ENCODE measurements around the gene ADAM33.

Gene ADAM33

GRCh38 chr20:3673221-3674070, 8.4 kb downstream of the ADAM33 start:
- peaks cover 36% of the 10 kb centered on the region for H3K27me3 ChIP-seq (ENCODE audit: control insufficient read depth, insufficient read depth, low read length)
- no peak overlapping the region for H3K27ac ChIP-seq (ENCODE audit: low read depth, low read length)
- H3K9ac ChIP-seq (ENCODE audit: low read depth, low read length), result no peak overlapping the region
- no peaks in the 10 kb centered on the region for H3K9me3 ChIP-seq (ENCODE audit: control insufficient read depth, insufficient read depth, low read length)
- H3K4me1 ChIP-seq (ENCODE audit: control insufficient read depth, insufficient read depth, low read length), result no peaks in the 10 kb centered on the region
- no peaks in the 10 kb centered on the region for H3K36me3 ChIP-seq (ENCODE audit: control insufficient read depth, insufficient read depth, low read length)
- H3K4me3 ChIP-seq (ENCODE audit: low read depth, low read length), result no peak overlapping the region

- no peak overlapping the region for H3K27ac ChIP-seq (ENCODE audit: low read depth, low read length)
- no peaks in the 10 kb centered on the region for H3K4me1 ChIP-seq (ENCODE audit: control insufficient read depth, insufficient read depth, low read length)
- H3K9me3 ChIP-seq (ENCODE audit: control insufficient read depth, insufficient read depth, low read length), result no peaks in the 10 kb centered on the region
- peaks cover 37% of the 10 kb centered on the region for H3K27me3 ChIP-seq (ENCODE audit: control insufficient read depth, insufficient read depth, low read length)
- no peak overlapping the region for H3K9ac ChIP-seq (ENCODE audit: low read depth, low read length)
- H3K36me3 ChIP-seq (ENCODE audit: control insufficient read depth, insufficient read depth, low read length), result no peaks in the 10 kb centered on the region
- peak overlapping the region; percentile 35; the same call in 1 of the 2 replicates for H3K4me3 ChIP-seq (ENCODE audit: low read depth, low read length)
These were observed 9.2 kb downstream of the ADAM33 start for GRCh38 chr20:3672547-3673171.

GRCh38 chr20:3671986-3672546, 9.7 kb downstream of the ADAM33 start:
- Histone ChIP-seq H3K27me3 (ENCODE audit: control insufficient read depth, insufficient read depth, low read length) (peaks cover 37% of the 10 kb centered on the region), H3K27ac (ENCODE audit: low read depth, low read length) (no peak overlapping the region), H3K4me1 (ENCODE audit: control insufficient read depth, insufficient read depth, low read length) (peaks cover 2% of the 10 kb centered on the region; the same call in 1 of the 2 replicates), H3K9me3 (ENCODE audit: control insufficient read depth, insufficient read depth, low read length) (no peaks in the 10 kb centered on the region), H3K9ac (ENCODE audit: low read depth, low read length) (no peak overlapping the region), H3K36me3 (ENCODE audit: control insufficient read depth, insufficient read depth, low read length) (no peaks in the 10 kb centered on the region), H3K4me3 (ENCODE audit: low read depth, low read length) (peak overlapping the region; percentile 35; the same call in 1 of the 2 replicates)

GRCh38 chr20:3670945-3671344, 10.9 kb downstream of the ADAM33 start:
- H3K27ac ChIP-seq (ENCODE audit: low read depth, low read length), result no peak overlapping the region
- H3K27me3 ChIP-seq (ENCODE audit: control insufficient read depth, insufficient read depth, low read length), result peaks cover 37% of the 10 kb centered on the region
- no peaks in the 10 kb centered on the region for H3K9me3 ChIP-seq (ENCODE audit: control insufficient read depth, insufficient read depth, low read length)
- H3K4me3 ChIP-seq (ENCODE audit: low read depth, low read length), result no peak overlapping the region
- H3K36me3 ChIP-seq (ENCODE audit: control insufficient read depth, insufficient read depth, low read length), result no peaks in the 10 kb centered on the region
- no peak overlapping the region for H3K9ac ChIP-seq (ENCODE audit: low read depth, low read length)
- H3K4me1 ChIP-seq (ENCODE audit: control insufficient read depth, insufficient read depth, low read length), result peaks cover 3% of the 10 kb centered on the region; the same call in 1 of the 2 replicates

- H3K9ac ChIP-seq (ENCODE audit: low read depth, low read length), result no peak overlapping the region
- H3K4me3 ChIP-seq (ENCODE audit: low read depth, low read length), result no peak overlapping the region
- no peaks in the 10 kb centered on the region for H3K9me3 ChIP-seq (ENCODE audit: control insufficient read depth, insufficient read depth, low read length)
- H3K27me3 ChIP-seq (ENCODE audit: control insufficient read depth, insufficient read depth, low read length), result peaks cover 37% of the 10 kb centered on the region
- H3K36me3 ChIP-seq (ENCODE audit: control insufficient read depth, insufficient read depth, low read length), result no peaks in the 10 kb centered on the region
- H3K4me1 ChIP-seq (ENCODE audit: control insufficient read depth, insufficient read depth, low read length), result peaks cover 3% of the 10 kb centered on the region; the same call in 1 of the 2 replicates
- no peak overlapping the region for H3K27ac ChIP-seq (ENCODE audit: low read depth, low read length)
These were observed 11.3 kb downstream of the ADAM33 start for GRCh38 chr20:3670511-3670910.

- no peak overlapping the region for H3K27ac ChIP-seq (ENCODE audit: low read depth, low read length)
- H3K4me1 ChIP-seq (ENCODE audit: control insufficient read depth, insufficient read depth, low read length), result peaks cover 3% of the 10 kb centered on the region; the same call in 1 of the 2 replicates
- peaks cover 33% of the 10 kb centered on the region for H3K27me3 ChIP-seq (ENCODE audit: control insufficient read depth, insufficient read depth, low read length)
- H3K4me3 ChIP-seq (ENCODE audit: low read depth, low read length), result no peak overlapping the region
- no peak overlapping the region for H3K9ac ChIP-seq (ENCODE audit: low read depth, low read length)
- H3K36me3 ChIP-seq (ENCODE audit: control insufficient read depth, insufficient read depth, low read length), result no peaks in the 10 kb centered on the region
- no peaks in the 10 kb centered on the region for H3K9me3 ChIP-seq (ENCODE audit: control insufficient read depth, insufficient read depth, low read length)
These were observed 12.0 kb downstream of the ADAM33 start for GRCh38 chr20:3669710-3670367.

GRCh38 chr20:3667434-3668037, 14.3 kb downstream of the ADAM33 start:
- Histone ChIP-seq H3K9ac (ENCODE audit: low read depth, low read length) (no peak overlapping the region), H3K36me3 (ENCODE audit: control insufficient read depth, insufficient read depth, low read length) (no peaks in the 10 kb centered on the region), H3K4me3 (ENCODE audit: low read depth, low read length) (no peak overlapping the region), H3K4me1 (ENCODE audit: control insufficient read depth, insufficient read depth, low read length) (peaks cover 3% of the 10 kb centered on the region; the same call in 1 of the 2 replicates), H3K27me3 (ENCODE audit: control insufficient read depth, insufficient read depth, low read length) (peaks cover 37% of the 10 kb centered on the region), H3K27ac (ENCODE audit: low read depth, low read length) (no peak overlapping the region), H3K9me3 (ENCODE audit: control insufficient read depth, insufficient read depth, low read length) (no peaks in the 10 kb centered on the region)

GRCh38 chr20:3663858-3664257, 18.0 kb downstream of the ADAM33 start:
- no peak overlapping the region for H3K9ac ChIP-seq (ENCODE audit: low read depth, low read length)
- peaks cover 56% of the 10 kb centered on the region for H3K27me3 ChIP-seq (ENCODE audit: control insufficient read depth, insufficient read depth, low read length)

GRCh38 chr20:3663031-3663701, 18.6 kb downstream of the ADAM33 start, which contains the start of gene GFRA4:
Gene GFRA4, minus strand, starts transcription at chr20:3663399. Its CDS starts 0 bp downstream, at chr20:3663399.
- Histone ChIP-seq H3K27ac (ENCODE audit: low read depth, low read length) (no peak within 1 kb of the TSS), H3K27me3 (ENCODE audit: control insufficient read depth, insufficient read depth, low read length) (peaks cover 56% of the 10 kb centered on the region), H3K36me3 (ENCODE audit: control insufficient read depth, insufficient read depth, low read length) (no peaks in the 10 kb centered on the region), H3K9ac (ENCODE audit: low read depth, low read length) (no peak within 1 kb of the TSS), H3K4me1 (ENCODE audit: control insufficient read depth, insufficient read depth, low read length) (peaks cover 3% of the 10 kb centered on the region; the same call in 1 of the 2 replicates), H3K4me3 (ENCODE audit: low read depth, low read length) (no peak within 1 kb of the TSS), H3K9me3 (ENCODE audit: control insufficient read depth, insufficient read depth, low read length) (no peaks in the 10 kb centered on the region)

More at GRCh38 chr20:3663858-3664257, 18.0 kb downstream of the ADAM33 start:
- H3K4me1 ChIP-seq (ENCODE audit: control insufficient read depth, insufficient read depth, low read length), result peaks cover 3% of the 10 kb centered on the region; the same call in 1 of the 2 replicates
- no peak overlapping the region for H3K27ac ChIP-seq (ENCODE audit: low read depth, low read length)
- no peak overlapping the region for H3K4me3 ChIP-seq (ENCODE audit: low read depth, low read length)
- no peaks in the 10 kb centered on the region for H3K9me3 ChIP-seq (ENCODE audit: control insufficient read depth, insufficient read depth, low read length)
- H3K36me3 ChIP-seq (ENCODE audit: control insufficient read depth, insufficient read depth, low read length), result no peaks in the 10 kb centered on the region

Measured in HUES48 (cell line).